ENCODE measurements around the gene TMEM158. TPM values are rescaled to one million over a fixed set of nuclear protein-coding genes. Genes with fewer than 3 reads are reported as not detected.
A peak's percentile ranks its signal among the peaks of the same experiment; 100 is the strongest.

The TMEM158 gene
- total and polyA plus RNA-seq, 3 donors from 2014 or later = 5.9 to 11.2 (median 7.8) TPM

DNA sequence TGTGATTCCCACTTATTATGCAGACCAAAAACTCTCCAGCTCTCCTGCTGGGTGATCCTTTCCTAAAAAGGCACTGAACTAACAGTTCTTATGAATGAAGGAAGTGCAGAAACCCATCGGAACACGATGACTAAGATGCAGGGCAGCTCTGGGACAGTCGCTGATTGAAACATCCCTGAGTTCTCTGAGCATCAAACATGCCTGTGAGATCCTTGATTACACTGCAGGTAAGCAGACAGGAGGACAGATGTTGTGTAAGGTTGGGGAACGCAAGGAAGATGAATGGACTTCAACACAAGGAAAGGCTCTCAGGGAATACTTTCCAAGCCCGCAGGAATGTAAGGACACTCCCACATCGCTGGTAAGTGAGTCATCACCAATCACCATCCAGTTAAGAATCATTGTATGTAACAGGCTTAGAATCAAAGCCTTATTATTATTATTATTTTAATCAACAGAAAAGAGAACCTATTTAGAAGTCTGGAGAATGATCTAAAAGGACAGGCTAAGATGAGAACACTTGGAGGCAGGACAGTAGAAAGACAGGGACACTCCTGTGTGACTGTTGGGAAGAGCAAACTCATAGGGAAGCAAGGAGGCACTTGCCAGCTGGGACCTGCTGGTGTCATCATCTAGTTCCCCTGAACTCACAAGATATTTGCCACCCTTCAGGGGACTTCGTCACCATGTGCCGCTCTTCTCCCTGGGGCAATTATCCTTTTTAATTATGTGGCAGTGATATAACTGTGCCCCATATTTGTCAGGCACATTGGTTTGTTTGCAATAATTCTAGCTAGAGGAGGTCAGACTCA, 26.0 kb downstream of the TMEM158 start:
- Histone ChIP-seq H3K36me3 (ENCODE audit: low read depth, missing control alignments) (no peaks in the 10 kb centered on the region), H3K9me3 (no peaks in the 10 kb centered on the region), H3K4me1 (peaks cover 7% of the 10 kb centered on the region), H3K27me3 (no peaks in the 10 kb centered on the region), H3K27ac (peak overlapping the region in 1 of 2 donors; percentile 78), H3K4me3 (no peak overlapping the region)
- 64 to 73% methylated on average over 8 of the region's 8 CpGs for whole genome bisulfite sequencing, 2 donors
- no peak for DNase-seq
- intact Hi-C loops (cut with DNase I; ENCODE audit: low total_unique reads) = no loop called here
- TF ChIP-seq CTCF (IDR thresholded peaks at IDR 0.05) (no peak), POLR2A (IDR thresholded peaks at IDR 0.05) (no peak)

GRCh38 chr3:45198264-45199260, 27.5 kb downstream of the TMEM158 start:
- no peaks in the 10 kb centered on the region for H3K9me3 ChIP-seq
- no peaks in the 10 kb centered on the region for H3K36me3 ChIP-seq (ENCODE audit: low read depth, missing control alignments)
- 70 to 79% methylated on average over 5 of the region's 5 CpGs for WGBS, 2 donors
- intact Hi-C loops (cut with DNase I; ENCODE audit: low total_unique reads) = no loop called here
- H3K27me3 ChIP-seq = no peaks in the 10 kb centered on the region
- TF ChIP-seq POLR2A (IDR thresholded peaks at IDR 0.05) (no peak), CTCF (IDR thresholded peaks at IDR 0.05) (no peak)
- H3K4me3 ChIP-seq = no peak overlapping the region
- peak; percentile 39 for DNase-seq
- peaks cover 7% of the 10 kb centered on the region for H3K4me1 ChIP-seq
- H3K27ac ChIP-seq = peak overlapping the region; percentile 65 to 78

GRCh38 chr3:45194791-45195190, 31.3 kb downstream of the TMEM158 start:
- Histone ChIP-seq H3K4me3 (no peak overlapping the region), H3K9me3 (no peaks in the 10 kb centered on the region), H3K4me1 (peaks cover 7% of the 10 kb centered on the region), H3K36me3 (ENCODE audit: low read depth, missing control alignments) (no peaks in the 10 kb centered on the region), H3K27ac (no peak overlapping the region), H3K27me3 (no peaks in the 10 kb centered on the region)
- intact Hi-C loops (cut with DNase I; ENCODE audit: low total_unique reads) = no loop called here
- DNase-seq = no peak
- 95 to 99% methylated on average over 5 of the region's 5 CpGs for WGBS, 2 donors
- TF ChIP-seq POLR2A (IDR thresholded peaks at IDR 0.05) (no peak), CTCF (IDR thresholded peaks at IDR 0.05) (no peak)

DNA sequence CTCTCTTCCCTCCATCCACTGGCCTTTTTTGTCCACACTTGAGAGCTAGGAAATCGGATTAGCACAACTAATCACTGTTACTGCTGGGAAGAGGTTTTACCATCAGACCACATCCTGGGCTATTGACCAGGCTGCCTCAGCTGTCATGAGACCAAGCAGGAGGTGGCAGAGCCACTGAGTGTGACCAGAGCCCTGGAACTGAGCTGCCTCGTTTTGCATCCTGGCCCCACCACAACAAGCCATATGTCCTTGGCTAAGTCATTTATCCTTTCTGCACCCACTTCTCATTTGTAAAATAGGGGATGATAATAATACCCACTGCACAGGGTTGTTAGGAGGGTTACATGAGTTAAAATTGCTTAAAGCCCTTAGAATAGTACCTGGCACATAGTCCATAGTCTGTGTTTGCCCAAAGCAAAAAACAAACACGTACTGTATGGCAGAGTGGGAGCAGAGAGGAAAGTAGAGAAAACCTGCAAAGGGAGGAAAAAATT, 34.1 kb downstream of the TMEM158 start:
- H3K4me1 ChIP-seq = no peaks in the 10 kb centered on the region
- H3K27ac ChIP-seq = no peak overlapping the region
- H3K9me3 ChIP-seq = no peaks in the 10 kb centered on the region
- no peak overlapping the region for H3K4me3 ChIP-seq
- intact Hi-C loops (cut with DNase I; ENCODE audit: low total_unique reads) = no loop called here
- 63 to 79% methylated on average over 3 of the region's 3 CpGs for WGBS, 2 donors
- no peaks in the 10 kb centered on the region for H3K36me3 ChIP-seq (ENCODE audit: low read depth, missing control alignments)
- no peak for TF ChIP-seq POLR2A (IDR thresholded peaks at IDR 0.05)
- TF ChIP-seq CTCF (IDR thresholded peaks at IDR 0.05) = no peak
- no peak for DNase-seq
- H3K27me3 ChIP-seq = no peaks in the 10 kb centered on the region

Measured in testis (tissue), 3 donors.